GM23338 (cell line): ENCODE results near the gene ANKIB1. TPM values are rescaled to one million over a fixed set of nuclear protein-coding genes. Genes with fewer than 3 reads are reported as not detected.

Source experiments
- ATAC-seq: fragments of 200-7000 bp; cut with Tn5 transposase; 3 replicates; pipeline ENCODE4 v1.9.1; 2020
- DNase-seq: peaks from one replicate; pipeline ENCODE4 v3.0.0-alpha.2; 2015; ENCODE audit warnings: low spot score
- H2AFZ ChIP-seq: fragments of 200-600 bp; sonication (generic); 2 replicates; pipeline ENCODE4 v1.8.0; 2016; ENCODE audit warnings: antibody characterized with exemption, mild to moderate bottlenecking, moderate library complexity
- H3F3A ChIP-seq: fragments of 200-600 bp; sonication (generic); replicated peaks from 2 replicates; pipeline ENCODE4 v1.8.0; 2017; ENCODE audit warnings: antibody characterized with exemption, mixed run types, low read depth
- H3K27ac ChIP-seq: fragments of 200-600 bp; sonication (generic); 2 replicates; pipeline ENCODE4 v1.6.1; 2016; ENCODE audit warnings: low read depth
- H3K27me3 ChIP-seq: fragments of 200-600 bp; sonication (generic); 2 replicates; pipeline ENCODE4 v1.8.0; 2016; ENCODE audit warnings: mild to moderate bottlenecking, mixed run types, moderate library complexity; ENCODE audit not compliant: insufficient read depth
- H3K36me3 ChIP-seq: fragments of 200-600 bp; sonication (generic); 2 replicates; pipeline ENCODE4 v1.8.0; 2016; ENCODE audit warnings: mild to moderate bottlenecking; ENCODE audit not compliant: insufficient read depth
- H3K4me1 ChIP-seq: fragments of 200-600 bp; sonication (generic); 2 replicates; pipeline ENCODE4 v1.8.0; 2016; ENCODE audit warnings: mild to moderate bottlenecking, moderate library complexity; ENCODE audit not compliant: insufficient read depth
- H3K4me2 ChIP-seq: fragments of 200-600 bp; sonication (generic); 2 replicates; pipeline ENCODE4 v1.7.1; 2017; ENCODE audit warnings: mixed run types
- H3K4me3 ChIP-seq: fragments of 200-600 bp; sonication (generic); 2 replicates; pipeline ENCODE4 v1.6.1; 2016; ENCODE audit warnings: mixed run types
- H3K79me2 ChIP-seq: fragments of 200-600 bp; sonication (generic); replicated peaks from 2 replicates; pipeline ENCODE4 v1.8.0; 2017; ENCODE audit warnings: mild to moderate bottlenecking; ENCODE audit not compliant: insufficient read depth
- H3K9me2 ChIP-seq: fragments of 200-600 bp; sonication (generic); 2 replicates; pipeline ENCODE4 v1.8.0; 2017; ENCODE audit not compliant: insufficient read depth
- H4K20me1 ChIP-seq: fragments of 200-600 bp; sonication (generic); replicated peaks from 2 replicates; pipeline ENCODE4 v1.8.0; 2017; ENCODE audit warnings: mild to moderate bottlenecking; ENCODE audit not compliant: insufficient read depth
- H3K27ac Mint-ChIP-seq: 2 replicates; pipeline ENCODE4 v1.8.0; 2020; ENCODE audit warnings: inconsistent platforms, mild to moderate bottlenecking, moderate library complexity, mixed read lengths
- H3K27me3 Mint-ChIP-seq: 3 replicates; pipeline ENCODE4 v1.8.0; 2022; ENCODE audit warnings: low read depth, mild to moderate bottlenecking, moderate library complexity, mixed read lengths, inconsistent platforms; ENCODE audit not compliant: insufficient read depth, poor library complexity
- H3K36me3 Mint-ChIP-seq: 3 replicates; pipeline ENCODE4 v1.8.0; 2021; ENCODE audit warnings: low read depth, mild to moderate bottlenecking, inconsistent platforms, moderate library complexity, mixed read lengths
- H3K4me1 Mint-ChIP-seq: 3 replicates; pipeline ENCODE4 v1.8.0; 2020; ENCODE audit warnings: mild to moderate bottlenecking, inconsistent platforms, mixed read lengths
- H3K4me3 Mint-ChIP-seq: 3 replicates; pipeline ENCODE4 v1.8.0; 2021; ENCODE audit warnings: moderate library complexity, mild to moderate bottlenecking, inconsistent platforms, mixed read lengths
- H3K9me3 Mint-ChIP-seq: 3 replicates; pipeline ENCODE4 v1.8.0; 2020; ENCODE audit warnings: moderate library complexity, mild to moderate bottlenecking, inconsistent platforms, mixed read lengths
- CREB1 ChIP-seq: fragments of 250-450 bp; sonication (Bioruptor Pico); IDR thresholded peaks from 2 replicates; pipeline ENCODE4 v1.5.0; 2020; ENCODE audit warnings: low read depth, mild to moderate bottlenecking, moderate library complexity
- EZH2phosphoT487 ChIP-seq: fragments of 200-600 bp; sonication (generic); IDR thresholded peaks from one replicate; pipeline ENCODE4 v1.8.1; 2018; ENCODE audit warnings: antibody characterized with exemption; ENCODE audit not compliant: unreplicated experiment
- JUNB ChIP-seq: IDR thresholded peaks from one replicate; pipeline ENCODE4 v1.6.1; 2016; ENCODE audit warnings: antibody characterized with exemption; ENCODE audit not compliant: unreplicated experiment
- NANOG ChIP-seq: IDR thresholded peaks from 2 replicates; pipeline ENCODE4 v1.6.1; 2016; ENCODE audit warnings: antibody characterized with exemption, borderline replicate concordance
- POLR2AphosphoS5 ChIP-seq: IDR thresholded peaks from 2 replicates; pipeline ENCODE4 v1.6.1; 2016; ENCODE audit warnings: antibody characterized with exemption, low read depth
- ZNF114 ChIP-seq: fragments of 250-450 bp; sonication (Bioruptor Pico); IDR thresholded peaks from 2 replicates; pipeline ENCODE4 v1.5.0; 2020; ENCODE audit warnings: mild to moderate bottlenecking, moderate library complexity
- polyA plus RNA-seq: library from polyadenylated mRNA; unstranded; fragments of >200 nt; fragmentation: Nextera tagmentation; extraction: Ambion mirVana; gene quantifications from 2 replicates; pipeline ENCODE4 v1.2.1, GENCODE V29; 2016
- total RNA-seq: library from RNA; depleted of rRNA; stranded (reverse); fragments of >200 nt; shearing (Covaris generic); gene quantifications from 2 replicates; pipeline ENCODE4 v1.2.3, GENCODE V29; 2014
- TF ChIP-seq, protein P1 (sequence below): IDR thresholded peaks from one replicate; pipeline ENCODE4 v1.6.1; 2018; ENCODE audit warnings: antibody characterized with exemption; ENCODE audit not compliant: unreplicated experiment
- TF ChIP-seq, protein P2 (sequence below): fragments of 250-450 bp; sonication (Bioruptor Pico); IDR thresholded peaks from 2 replicates; pipeline ENCODE4 v1.5.0; 2020; ENCODE audit warnings: mild to moderate bottlenecking, moderate library complexity

The ANKIB1 gene
- total and polyA plus RNA-seq, 2 experiments from 2014 or later, result 19.1 to 40.3 TPM

DNA sequence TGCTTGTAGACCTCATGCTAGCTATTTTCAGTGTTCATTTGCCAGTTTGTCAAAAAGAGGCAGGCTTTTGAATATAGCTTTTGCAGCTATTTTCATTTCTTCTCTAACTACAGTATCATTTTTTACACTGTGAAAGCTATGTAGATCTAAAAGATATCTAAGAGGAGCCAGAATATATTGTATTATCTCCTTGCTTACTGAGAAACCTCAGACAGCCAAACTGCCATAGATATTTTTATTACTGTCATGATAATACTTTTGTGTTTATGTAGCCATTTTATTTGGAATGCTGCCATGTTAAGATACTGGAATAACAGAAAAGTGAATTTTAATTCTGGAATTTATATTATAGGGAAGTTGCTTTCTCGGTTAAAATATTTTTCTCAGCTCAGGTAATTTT is 37.2 kb downstream of the ANKIB1 start:
- no peak for TF ChIP-seq POLR2AphosphoS5
- no peak for TF ChIP-seq JUNB
- TF ChIP-seq, protein P1, sequence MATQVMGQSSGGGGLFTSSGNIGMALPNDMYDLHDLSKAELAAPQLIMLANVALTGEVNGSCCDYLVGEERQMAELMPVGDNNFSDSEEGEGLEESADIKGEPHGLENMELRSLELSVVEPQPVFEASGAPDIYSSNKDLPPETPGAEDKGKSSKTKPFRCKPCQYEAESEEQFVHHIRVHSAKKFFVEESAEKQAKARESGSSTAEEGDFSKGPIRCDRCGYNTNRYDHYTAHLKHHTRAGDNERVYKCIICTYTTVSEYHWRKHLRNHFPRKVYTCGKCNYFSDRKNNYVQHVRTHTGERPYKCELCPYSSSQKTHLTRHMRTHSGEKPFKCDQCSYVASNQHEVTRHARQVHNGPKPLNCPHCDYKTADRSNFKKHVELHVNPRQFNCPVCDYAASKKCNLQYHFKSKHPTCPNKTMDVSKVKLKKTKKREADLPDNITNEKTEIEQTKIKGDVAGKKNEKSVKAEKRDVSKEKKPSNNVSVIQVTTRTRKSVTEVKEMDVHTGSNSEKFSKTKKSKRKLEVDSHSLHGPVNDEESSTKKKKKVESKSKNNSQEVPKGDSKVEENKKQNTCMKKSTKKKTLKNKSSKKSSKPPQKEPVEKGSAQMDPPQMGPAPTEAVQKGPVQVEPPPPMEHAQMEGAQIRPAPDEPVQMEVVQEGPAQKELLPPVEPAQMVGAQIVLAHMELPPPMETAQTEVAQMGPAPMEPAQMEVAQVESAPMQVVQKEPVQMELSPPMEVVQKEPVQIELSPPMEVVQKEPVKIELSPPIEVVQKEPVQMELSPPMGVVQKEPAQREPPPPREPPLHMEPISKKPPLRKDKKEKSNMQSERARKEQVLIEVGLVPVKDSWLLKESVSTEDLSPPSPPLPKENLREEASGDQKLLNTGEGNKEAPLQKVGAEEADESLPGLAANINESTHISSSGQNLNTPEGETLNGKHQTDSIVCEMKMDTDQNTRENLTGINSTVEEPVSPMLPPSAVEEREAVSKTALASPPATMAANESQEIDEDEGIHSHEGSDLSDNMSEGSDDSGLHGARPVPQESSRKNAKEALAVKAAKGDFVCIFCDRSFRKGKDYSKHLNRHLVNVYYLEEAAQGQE, result no peak
- H3K9me3 Mint-ChIP-seq, result no peaks in the 10 kb centered on the region; the same call in 2 of the 3 replicates
- DNase-seq (no peak), ATAC-seq (no peak)
- peaks cover 20% of the 10 kb centered on the region; the same call in 1 of the 2 replicates for H3K4me1 ChIP-seq
- H3K4me3 Mint-ChIP-seq, result no peak overlapping the region
- H3K9me2 ChIP-seq, result no peaks in the 10 kb centered on the region
- H3K36me3 Mint-ChIP-seq, result no peaks in the 10 kb centered on the region
- H3K36me3 ChIP-seq, result no peaks in the 10 kb centered on the region
- no peaks in the 10 kb centered on the region for H3F3A ChIP-seq
- no peak overlapping the region for H3K27ac ChIP-seq
- H3K4me3 ChIP-seq, result no peak overlapping the region
- H3K27me3 ChIP-seq, result no peaks in the 10 kb centered on the region
- 0 out of 2 replicates have a peak, but pooled peaks cover 17% of the 10 kb centered on the region for H4K20me1 ChIP-seq
- peaks cover 25% of the 10 kb centered on the region for H3K4me1 Mint-ChIP-seq
- H2AFZ ChIP-seq, result no peak overlapping the region
- H3K27me3 Mint-ChIP-seq, result peaks cover 5% of the 10 kb centered on the region
- peaks cover 87% of the 10 kb centered on the region for H3K79me2 ChIP-seq
- no peak overlapping the region for H3K27ac Mint-ChIP-seq
- H3K4me2 ChIP-seq, result no peak overlapping the region

DNA sequence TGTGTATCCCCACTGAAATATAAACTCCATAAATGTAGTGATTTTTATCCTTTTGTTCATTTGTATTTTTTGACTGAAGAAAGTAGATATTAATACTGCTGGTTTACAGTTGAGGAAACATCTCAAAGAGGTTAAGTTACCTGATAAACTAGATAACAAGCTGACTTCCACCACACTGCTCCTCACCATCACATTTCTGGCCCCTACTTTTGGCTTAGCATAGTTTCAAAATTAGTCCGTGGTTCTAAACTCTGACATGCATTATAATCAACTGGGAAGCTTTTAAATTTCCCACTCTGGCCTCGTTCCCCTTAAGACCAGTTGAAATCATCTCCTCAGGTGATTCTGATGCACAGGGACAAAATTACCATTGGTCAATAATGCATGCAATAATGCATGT is 43.5 kb downstream of the ANKIB1 start:
- peaks cover 23% of the 10 kb centered on the region; the same call in 1 of the 2 replicates for H4K20me1 ChIP-seq
- H3K36me3 Mint-ChIP-seq, result no peaks in the 10 kb centered on the region
- no peak overlapping the region for H3K4me3 Mint-ChIP-seq
- H3K27me3 Mint-ChIP-seq, result peaks cover 2% of the 10 kb centered on the region
- no peaks in the 10 kb centered on the region for H3K27me3 ChIP-seq
- H3K27ac ChIP-seq, result peak overlapping the region; percentile 34; the same call in 1 of the 2 replicates
- H3K9me2 ChIP-seq, result no peaks in the 10 kb centered on the region
- no peaks in the 10 kb centered on the region for H3K9me3 Mint-ChIP-seq
- peaks cover 17% of the 10 kb centered on the region for H3K4me1 Mint-ChIP-seq
- peaks cover 13% of the 10 kb centered on the region for H3K4me1 ChIP-seq
- H3F3A ChIP-seq, result no peaks in the 10 kb centered on the region
- no peak overlapping the region for H2AFZ ChIP-seq
- no peak overlapping the region for H3K4me3 ChIP-seq
- ATAC-seq (no peak), DNase-seq (no peak)
- no peak overlapping the region for H3K27ac Mint-ChIP-seq
- no peak overlapping the region for H3K4me2 ChIP-seq
- H3K36me3 ChIP-seq, result no peaks in the 10 kb centered on the region
- peaks cover 91% of the 10 kb centered on the region for H3K79me2 ChIP-seq
- TF ChIP-seq ZNF114 (CRISPR knock-in tag) (no peak), NANOG (no peak), EZH2phosphoT487 (no peak), CREB1 (no peak)
- TF ChIP-seq, protein P1, result no peak
- TF ChIP-seq, protein P2, sequence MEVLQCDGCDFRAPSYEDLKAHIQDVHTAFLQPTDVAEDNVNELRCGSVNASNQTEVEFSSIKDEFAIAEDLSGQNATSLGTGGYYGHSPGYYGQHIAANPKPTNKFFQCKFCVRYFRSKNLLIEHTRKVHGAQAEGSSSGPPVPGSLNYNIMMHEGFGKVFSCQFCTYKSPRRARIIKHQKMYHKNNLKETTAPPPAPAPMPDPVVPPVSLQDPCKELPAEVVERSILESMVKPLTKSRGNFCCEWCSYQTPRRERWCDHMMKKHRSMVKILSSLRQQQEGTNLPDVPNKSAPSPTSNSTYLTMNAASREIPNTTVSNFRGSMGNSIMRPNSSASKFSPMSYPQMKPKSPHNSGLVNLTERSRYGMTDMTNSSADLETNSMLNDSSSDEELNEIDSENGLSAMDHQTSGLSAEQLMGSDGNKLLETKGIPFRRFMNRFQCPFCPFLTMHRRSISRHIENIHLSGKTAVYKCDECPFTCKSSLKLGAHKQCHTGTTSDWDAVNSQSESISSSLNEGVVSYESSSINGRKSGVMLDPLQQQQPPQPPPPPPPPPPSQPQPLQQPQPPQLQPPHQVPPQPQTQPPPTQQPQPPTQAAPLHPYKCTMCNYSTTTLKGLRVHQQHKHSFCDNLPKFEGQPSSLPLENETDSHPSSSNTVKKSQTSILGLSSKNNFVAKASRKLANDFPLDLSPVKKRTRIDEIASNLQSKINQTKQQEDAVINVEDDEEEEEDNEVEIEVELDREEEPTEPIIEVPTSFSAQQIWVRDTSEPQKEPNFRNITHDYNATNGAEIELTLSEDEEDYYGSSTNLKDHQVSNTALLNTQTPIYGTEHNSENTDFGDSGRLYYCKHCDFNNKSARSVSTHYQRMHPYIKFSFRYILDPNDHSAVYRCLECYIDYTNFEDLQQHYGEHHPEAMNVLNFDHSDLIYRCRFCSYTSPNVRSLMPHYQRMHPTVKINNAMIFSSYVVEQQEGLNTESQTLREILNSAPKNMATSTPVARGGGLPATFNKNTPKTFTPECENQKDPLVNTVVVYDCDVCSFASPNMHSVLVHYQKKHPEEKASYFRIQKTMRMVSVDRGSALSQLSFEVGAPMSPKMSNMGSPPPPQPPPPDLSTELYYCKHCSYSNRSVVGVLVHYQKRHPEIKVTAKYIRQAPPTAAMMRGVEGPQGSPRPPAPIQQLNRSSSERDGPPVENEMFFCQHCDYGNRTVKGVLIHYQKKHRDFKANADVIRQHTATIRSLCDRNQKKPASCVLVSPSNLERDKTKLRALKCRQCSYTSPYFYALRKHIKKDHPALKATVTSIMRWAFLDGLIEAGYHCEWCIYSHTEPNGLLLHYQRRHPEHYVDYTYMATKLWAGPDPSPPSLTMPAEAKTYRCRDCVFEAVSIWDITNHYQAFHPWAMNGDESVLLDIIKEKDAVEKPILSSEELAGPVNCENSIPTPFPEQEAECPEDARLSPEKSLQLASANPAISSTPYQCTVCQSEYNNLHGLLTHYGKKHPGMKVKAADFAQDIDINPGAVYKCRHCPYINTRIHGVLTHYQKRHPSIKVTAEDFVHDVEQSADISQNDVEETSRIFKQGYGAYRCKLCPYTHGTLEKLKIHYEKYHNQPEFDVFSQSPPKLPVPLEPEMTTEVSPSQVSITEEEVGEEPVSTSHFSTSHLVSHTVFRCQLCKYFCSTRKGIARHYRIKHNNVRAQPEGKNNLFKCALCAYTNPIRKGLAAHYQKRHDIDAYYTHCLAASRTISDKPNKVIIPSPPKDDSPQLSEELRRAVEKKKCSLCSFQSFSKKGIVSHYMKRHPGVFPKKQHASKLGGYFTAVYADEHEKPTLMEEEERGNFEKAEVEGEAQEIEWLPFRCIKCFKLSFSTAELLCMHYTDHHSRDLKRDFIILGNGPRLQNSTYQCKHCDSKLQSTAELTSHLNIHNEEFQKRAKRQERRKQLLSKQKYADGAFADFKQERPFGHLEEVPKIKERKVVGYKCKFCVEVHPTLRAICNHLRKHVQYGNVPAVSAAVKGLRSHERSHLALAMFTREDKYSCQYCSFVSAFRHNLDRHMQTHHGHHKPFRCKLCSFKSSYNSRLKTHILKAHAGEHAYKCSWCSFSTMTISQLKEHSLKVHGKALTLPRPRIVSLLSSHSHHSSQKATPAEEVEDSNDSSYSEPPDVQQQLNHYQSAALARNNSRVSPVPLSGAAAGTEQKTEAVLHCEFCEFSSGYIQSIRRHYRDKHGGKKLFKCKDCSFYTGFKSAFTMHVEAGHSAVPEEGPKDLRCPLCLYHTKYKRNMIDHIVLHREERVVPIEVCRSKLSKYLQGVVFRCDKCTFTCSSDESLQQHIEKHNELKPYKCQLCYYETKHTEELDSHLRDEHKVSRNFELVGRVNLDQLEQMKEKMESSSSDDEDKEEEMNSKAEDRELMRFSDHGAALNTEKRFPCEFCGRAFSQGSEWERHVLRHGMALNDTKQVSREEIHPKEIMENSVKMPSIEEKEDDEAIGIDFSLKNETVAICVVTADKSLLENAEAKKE (CRISPR knock-in tag), result no peak
